ENCODE data around the gene ZNF407.
"Not testable (repeated sequence)": the region's sequence is repeated elsewhere in the genome, so short reads cannot be mapped to it uniquely, and the experiment has no call there.

Gene ZNF407, protein sequence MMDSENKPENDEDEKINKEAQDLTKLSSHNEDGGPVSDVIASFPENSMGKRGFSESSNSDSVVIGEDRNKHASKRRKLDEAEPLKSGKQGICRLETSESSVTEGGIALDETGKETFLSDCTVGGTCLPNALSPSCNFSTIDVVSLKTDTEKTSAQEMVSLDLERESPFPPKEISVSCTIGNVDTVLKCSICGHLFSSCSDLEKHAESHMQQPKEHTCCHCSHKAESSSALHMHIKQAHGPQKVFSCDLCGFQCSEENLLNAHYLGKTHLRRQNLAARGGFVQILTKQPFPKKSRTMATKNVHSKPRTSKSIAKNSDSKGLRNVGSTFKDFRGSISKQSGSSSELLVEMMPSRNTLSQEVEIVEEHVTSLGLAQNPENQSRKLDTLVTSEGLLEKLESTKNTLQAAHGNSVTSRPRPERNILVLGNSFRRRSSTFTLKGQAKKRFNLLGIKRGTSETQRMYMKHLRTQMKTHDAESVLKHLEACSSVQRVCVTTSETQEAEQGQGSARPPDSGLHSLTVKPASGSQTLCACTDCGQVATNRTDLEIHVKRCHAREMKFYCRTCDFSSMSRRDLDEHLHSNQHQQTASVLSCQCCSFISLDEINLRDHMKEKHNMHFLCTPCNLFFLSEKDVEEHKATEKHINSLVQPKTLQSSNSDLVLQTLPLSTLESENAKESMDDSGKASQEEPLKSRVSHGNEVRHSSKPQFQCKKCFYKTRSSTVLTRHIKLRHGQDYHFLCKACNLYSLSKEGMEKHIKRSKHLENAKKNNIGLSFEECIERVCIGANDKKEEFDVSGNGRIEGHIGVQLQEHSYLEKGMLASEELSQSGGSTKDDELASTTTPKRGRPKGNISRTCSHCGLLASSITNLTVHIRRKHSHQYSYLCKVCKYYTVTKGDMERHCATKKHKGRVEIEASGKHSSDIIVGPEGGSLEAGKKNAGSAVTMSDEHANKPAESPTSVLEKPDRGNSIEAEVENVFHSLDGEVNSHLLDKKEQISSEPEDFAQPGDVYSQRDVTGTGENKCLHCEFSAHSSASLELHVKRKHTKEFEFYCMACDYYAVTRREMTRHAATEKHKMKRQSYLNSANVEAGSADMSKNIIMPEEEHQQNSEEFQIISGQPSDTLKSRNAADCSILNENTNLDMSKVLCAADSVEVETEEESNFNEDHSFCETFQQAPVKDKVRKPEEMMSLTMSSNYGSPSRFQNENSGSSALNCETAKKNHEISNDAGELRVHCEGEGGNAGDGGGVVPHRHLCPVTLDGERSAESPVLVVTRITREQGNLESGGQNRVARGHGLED (N-terminal part only)

DNA sequence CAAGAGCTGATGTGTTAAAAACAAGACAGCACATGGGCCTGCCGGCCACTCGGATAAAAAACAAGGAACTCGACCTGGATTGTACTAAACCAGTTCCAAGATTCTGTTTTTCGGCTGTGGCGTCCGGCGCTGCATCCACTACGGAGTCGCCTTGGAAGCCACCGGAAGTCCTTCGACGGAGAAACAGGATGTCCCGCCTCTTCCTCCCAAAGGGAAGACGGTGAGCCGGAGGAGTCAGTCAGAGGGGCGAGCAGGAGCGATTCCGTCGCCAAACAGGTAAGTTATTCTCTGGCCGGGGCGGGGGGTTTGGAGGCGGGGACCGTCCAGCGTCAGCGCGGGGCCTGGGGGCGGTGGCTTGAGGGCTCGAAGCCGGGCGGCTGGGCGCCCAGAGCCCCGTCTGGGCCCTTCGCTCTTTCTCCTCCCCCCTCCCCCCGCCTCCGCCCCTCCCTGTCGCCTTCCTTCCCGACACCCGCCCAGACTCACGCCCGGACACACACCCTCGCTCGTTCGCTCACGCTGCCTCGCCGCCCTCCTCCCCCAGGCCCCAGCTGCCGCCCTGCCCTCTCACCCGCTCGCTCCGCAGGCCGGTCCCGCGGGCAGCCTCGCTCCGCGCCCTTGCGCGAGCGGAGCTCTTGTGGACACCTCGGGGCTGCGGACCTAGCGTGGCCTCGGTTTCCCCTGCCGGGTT lies at the start of gene ZNF407:
ZNF407 (plus strand) TSS at position 209 of the 688 bp plus-strand sequence. CDS start 33,150 bp downstream, outside the sequence.
- peak in 1 of 2 experiments; percentile 62 for DNase-seq

DNA sequence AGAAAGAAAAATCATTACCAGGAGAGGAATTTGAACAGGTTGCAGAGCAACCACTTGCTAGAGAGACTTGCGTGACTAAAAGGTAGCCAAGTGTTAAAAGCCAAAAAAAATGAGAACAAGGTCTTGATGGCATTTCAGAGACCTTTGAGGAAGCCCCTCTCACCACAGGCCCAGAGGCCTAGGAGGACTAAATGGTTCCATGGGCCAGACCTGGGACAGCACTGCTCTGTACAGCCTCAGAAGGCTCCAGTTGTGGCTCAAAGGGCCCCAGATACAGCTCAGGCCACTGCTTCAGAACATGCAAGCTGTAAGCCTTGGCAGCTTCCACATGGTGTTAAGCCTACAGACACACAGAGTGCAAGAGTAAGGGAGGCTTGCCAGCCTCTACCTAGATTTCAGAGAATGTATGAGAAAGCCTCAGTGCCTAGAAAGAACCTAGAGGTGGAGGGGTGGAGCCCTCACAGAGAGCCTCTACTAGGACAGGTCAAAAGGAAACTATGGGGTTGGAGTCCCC lies 48.0 kb upstream of the ZNF407 start:
- DNase-seq: no peak

DNA sequence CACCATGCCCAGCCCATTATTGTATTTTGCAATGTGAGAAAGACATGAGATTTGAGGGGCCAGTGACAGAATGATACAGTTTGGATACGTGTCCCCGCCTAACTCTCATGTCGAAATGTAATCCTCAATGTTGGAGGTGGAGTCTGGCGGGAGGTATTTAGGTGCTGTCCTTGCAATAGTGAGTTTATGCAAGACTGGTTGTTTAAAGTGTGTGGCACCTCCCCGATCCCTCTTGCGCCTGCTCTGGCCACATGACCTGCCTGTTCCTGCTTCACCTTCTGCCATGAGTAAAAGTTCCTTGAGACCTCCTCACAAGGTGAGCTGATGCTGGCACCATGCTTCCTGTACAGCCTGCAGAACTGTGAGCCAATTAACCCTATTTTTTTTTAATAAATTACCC lies 46.8 kb upstream of the ZNF407 start:
- DNase-seq: no peak

DNA sequence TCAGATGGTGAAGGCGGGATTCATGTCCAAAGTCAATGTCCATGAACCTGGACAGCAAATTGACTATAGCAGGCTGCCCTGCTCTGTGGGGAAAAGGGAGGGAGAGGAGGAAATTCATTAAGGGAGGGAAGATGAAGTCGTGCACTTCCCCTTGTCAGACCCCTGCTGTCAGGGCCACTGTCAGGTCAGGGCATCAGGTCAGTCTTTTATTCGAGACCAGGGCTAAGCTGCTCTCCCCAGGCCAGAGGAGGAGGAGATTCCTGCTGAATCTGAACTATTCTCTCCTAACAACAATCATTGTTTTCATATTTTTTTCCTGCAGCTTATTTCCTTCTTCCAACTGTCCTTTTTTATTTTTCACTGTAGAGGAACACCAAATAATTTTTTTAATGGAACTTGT lies 46.2 kb upstream of the ZNF407 start:
- no peak for DNase-seq

DNA sequence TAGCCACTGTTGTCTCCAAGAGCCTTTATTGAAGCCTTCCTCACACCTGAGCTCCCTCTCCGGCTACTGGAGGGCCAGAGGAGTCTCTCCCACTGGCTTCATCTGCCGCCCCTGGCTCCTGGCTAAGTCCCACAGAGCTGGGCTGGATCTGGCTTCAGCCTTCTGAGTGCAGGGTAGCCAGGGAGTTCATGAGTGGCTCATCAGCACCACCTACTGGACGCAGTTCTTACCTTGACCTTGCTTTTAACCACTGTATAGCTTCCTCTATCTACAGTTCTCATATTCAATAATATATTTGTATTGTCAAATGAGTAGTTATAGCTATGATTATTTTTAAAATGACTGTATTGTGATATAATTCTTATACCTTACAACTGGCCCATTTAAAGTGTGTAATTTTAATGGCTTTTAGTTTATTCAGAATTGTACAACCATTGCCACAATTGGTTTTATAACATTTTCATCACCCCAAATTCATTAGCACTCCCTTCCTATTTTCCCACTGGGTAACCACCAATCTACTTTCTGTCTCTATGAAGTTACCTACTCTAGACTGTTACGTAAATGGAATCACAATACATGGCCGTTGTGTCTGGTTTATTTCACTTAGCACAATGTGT lies 45.6 kb upstream of the ZNF407 start:
- no peak for DNase-seq

DNA sequence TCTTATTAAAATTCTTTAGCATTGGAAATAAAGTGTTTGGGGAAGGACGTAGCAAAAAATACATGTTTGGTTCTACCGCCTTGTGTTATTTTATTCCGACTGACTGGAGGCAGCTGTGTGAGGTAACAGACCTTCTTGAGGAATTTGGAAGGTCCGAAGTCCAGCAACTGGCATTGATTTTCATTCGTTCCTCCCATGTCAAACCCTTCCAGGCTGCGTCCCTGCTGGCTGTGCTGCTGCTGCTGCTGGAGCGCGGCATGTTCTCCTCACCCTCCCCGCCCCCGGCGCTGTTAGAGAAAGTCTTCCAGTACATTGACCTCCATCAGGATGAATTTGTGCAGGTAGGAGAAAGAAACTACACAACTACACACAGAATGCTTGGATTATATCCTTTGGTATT lies 41.5 kb upstream of the ZNF407 start:
- DNase-seq: no peak

DNA sequence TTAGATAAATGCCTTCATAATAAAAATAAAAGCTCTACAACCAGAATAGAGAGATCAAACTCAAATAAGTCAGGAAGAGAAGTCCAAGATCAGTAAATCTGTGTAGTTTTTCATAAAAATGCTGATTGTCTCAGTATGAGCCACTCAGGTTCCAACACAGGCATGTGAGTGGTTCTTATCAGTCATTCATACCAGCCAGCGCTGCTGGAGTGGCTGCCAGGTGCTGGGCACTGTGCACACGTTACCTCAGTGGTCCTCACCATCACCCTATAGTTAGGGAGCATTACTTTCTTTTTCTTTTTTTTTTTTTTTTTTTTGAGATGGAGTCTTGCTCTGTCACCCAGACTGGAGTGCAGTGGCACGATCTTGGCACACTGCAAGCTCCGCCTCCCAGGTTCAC lies 39.6 kb upstream of the ZNF407 start:
- DNase-seq: no peak

DNA sequence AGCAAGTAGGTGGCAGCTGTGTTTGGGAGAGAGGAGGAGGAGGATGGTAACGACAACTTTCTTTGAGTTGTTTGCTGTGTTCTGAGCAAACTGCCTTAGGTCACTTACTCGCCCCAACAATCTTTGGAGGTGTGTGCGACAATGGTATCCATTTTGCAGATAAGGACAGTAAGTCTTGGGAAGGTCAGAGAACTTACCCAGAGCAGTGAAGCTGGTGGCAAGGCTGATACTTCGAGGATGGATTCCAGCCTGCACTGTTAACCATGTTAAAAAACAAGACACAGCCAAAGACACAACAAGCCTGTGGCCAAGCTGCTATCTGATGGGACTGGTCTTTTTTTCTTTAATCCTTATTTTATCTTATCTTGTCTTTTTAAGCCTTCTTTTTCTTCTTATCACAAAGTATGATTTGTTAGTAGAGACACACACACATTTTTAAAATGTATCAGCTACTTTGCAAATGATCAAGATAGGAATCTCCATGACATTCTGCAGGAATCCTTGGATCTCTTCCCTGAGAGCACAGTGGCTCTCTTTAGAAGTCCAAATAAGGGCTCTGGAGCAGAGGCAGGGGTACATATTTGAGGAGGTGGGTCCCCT lies 35.4 kb upstream of the ZNF407 start:
- DNase-seq: no peak

DNA sequence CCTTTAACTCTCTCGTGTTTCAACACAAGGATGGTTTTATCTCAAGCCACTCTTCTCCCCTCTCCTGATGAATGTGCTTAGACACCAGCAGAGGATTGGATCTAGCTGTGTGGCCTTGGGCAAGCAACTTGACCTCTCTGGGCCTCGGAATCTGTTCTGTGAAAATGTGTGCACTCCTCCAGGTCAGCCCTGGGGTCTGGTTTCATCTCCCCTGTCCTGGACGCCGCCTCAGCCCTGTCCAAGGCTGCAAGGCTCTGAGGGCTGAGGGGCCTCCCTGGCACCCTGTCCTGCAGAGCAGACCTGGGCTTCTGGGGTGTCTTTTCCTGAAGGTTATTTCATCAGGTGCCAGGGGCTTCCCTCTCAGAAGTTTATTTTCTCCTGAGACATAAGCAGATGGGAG lies 34.9 kb upstream of the ZNF407 start:
- DNase-seq: no peak

DNA sequence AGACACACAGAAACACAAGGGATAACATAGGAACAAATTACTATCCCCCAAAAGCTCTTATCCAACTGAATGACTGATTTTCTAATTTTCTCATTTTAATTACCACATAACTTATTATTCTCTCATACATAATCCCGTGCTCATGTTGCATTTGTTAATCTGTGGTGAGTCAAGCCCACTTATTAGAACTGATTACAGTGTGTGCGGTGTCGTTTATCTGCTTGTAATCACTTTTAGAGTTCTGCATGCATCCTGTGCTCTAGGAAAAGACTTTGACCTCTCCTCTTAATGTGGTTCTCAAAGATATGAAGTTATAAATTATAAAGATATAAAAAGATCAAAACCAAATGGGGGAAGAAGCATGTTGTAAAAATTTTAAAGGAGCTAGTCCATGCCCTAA lies 33.7 kb upstream of the ZNF407 start:
- no peak for DNase-seq

DNA sequence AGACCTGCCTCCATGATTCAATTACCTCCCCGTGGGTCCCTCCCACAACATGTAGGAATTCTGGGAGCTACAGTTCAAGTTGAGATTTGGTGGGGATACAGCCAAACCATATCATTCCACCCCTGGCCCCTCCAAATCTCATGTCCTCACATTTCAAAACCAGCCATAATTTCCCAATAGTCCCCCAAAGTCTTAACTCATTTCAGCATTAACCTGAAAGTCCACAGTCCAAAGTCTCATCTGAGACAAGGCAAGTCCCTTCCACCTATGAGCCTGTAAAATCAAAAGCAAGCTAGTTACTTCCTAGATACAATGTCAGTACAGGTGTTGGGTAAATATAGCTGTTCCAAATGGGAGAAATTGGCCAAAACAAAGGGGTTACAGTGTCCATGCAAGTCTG lies 32.5 kb upstream of the ZNF407 start:
- DNase-seq: not testable (repeated sequence)

DNA sequence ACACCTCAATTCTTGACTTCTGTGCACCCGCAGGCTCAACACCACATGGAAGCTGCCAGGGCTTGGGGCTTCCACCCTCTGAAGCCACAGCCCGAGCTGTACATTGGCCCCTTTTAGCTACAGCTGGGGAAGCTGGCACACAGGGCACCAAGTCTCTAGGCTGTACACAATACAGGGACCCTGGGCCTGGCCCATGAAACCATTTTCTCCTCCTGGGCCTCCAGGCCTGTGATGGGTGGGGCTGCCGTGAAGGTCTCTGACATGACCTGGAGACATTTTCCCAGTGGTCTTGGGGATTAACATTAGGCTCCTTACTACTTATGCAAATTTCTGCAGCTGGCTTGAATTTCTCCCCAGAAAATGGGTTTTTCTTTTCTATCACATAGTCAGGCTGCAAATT lies 31.7 kb upstream of the ZNF407 start:
- DNase-seq: not testable (repeated sequence)

DNA sequence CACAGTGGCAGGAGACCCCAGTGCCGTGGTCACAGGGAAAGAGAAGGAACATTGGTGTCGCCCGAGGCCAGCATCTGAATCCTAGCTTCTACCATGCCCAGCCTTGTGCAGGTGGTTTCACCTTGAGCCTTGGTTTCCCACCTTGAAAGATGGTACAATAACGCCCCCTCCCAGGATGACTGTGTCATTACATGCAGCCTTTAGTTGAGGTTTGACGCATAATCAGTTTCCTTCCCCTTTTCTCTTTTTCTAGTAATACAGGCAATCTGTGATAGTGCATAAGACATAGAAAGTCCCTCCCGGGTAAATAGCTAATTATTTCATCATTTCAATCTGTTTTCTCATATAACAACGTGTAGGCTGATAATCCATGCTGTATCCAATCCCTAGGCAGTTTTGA lies 29.8 kb upstream of the ZNF407 start:
- no peak for DNase-seq

DNA sequence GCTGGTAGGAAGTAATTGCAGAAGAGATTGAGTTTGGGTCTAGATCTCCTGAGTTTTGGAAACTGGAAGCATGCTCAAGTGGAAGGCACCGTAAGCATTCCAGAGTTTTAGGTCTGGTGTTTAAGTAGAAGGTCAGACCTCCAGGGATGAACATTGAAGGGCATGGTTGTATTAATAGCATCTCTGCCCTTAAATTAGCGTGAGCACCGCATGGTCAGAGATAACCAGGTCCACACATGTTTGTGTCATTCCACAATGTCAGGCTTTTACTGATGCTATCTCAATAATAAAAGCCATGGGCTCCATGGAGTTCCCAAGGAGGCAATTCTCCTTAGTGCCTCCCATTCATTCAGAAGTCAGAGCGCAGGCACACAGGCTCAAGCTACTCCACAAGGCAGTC lies 28.3 kb upstream of the ZNF407 start:
- no peak for DNase-seq

DNA sequence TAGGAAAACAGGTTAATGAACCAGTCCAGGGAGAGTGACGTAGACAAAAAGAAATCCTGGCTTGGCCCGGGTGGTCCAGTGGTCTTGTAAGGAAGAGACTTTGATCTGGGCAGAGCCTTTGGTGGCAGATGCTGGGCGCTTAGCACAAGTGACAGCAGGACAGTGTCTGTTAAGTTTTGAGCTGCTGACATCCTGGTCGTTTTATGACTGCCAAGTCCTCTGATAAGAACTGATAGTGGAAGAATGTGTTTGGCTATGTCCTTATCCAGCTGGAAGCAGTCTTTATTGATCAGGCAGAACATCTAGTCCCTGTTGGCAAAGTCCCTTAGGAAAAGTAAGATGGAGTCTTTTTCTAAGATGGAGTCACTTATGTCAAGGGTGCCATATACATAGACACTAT lies 27.4 kb upstream of the ZNF407 start:
- no peak for DNase-seq

DNA sequence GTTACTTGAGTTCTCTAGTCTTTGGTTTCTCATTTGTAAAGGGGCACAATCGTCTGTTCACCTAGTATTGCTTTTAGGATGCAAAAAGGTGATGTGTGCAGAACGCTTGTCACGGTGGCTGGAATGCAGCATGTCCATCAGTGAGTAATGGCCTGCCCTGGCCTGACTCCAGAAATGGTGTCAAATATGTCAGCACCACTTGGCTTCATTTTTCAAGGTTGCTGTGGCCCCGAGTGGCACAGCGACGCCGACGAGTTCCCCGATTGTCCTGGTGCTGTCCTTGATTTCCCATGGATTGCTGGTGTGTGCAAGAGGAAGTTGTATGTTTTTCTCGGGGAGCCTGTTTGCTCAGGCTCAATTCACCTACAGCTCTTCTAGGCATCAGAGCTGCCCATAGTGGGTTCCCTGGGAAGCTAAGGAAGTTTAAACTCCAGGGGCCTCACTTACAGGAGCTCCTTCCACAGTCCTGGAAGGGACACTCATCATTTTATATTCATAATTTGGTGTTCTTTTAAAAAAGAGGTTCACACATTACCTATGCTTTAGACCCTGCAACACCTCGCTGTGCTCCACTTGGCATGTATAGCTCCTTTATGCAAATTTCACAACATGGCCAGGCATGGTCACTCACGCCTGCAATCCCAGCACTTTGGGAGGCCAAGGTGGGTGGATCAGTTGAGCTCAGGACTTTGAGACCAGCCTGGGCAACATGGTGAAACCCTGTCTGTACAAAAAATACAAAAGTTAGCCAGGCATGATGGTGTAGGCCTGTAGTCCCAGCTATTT lies 25.6 kb upstream of the ZNF407 start:
- no peak for DNase-seq

DNA sequence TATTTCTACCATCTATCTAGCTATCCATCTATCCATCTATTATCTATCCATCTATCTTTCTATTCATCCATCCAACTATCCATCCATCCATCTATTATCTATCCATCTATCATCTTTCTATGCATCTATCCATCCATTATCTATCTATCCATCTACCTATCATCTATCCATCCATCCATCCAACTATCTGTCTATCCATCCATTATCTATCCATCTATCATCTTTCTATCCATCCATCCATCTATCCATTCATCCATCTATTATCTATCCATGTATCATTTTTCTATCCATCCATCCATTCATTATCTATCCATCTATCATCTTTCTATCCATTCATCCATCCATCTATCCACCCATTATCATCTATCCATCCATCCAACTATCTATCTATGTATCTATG lies 24.6 kb upstream of the ZNF407 start:
- DNase-seq: no peak

DNA sequence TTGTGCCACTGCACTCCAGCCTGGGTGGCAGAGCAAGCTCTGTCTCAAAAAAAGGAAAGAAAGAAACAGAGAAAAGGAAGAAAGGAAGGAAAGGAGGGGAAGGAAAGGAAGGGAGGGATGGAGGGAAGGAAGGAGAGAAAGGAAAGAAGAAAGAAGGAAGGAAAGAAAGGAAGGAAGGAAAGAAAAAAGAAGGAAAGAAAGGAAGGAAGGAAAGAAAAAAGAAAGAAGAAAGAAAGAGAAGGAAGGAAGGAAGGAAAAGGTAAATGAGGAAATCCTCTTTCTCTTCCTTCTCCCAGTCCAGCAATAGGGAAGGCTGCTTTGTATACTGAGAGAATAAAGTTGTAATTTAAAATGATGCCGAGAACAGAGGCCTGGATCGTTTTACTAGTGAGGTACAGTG lies 22.8 kb upstream of the ZNF407 start:
- no peak for DNase-seq

DNA sequence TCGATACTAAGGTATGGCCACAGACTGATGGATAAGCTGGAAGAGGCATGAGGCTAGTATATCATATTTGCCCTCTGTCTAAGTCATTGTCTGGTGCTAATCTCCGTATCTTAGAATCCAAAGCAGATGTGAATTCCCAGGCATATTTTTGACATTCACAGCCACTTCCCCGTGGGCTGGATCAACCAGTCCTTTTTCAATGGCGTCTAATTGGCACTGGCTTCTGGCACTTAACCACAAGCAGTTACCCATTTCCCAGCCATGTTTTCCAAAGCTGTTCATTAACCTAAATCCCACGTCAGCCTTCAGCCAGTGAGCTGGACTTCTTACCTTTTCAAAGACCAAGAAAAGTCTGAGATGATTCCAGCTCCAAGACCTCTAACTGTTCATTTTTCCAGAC lies 20.7 kb upstream of the ZNF407 start:
- no peak for DNase-seq

DNA sequence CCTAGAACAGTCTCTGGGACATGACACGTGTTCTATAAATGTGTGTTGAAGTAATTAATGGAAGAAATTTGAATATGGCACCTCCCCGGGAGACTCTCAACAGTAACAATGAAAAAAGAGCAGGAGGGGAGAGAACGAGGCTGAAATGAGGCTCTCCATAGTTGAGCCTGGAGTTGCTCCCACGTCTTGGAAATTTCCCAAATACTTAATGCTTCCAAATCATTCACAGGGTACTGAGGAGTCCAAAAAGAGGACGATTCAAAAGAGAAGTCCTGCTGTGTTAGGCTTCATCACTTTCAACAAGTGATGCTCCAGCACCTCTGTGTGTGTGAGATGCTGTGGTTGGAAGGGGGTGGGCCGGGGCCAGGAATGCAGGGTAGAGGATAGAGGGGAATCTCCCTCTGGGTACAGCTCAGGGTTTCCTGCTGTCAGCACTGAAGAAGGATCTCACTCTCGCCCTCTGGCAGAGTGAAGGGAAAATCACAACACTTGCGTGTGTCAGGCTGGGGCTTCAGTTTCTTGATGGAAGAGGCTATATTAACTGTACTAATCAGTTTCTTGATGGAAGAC lies 18.1 kb upstream of the ZNF407 start:
- no peak for DNase-seq

All from cerebellar nuclear complex (tissue), 1 donor.